Endothelial cell of umbilical vein (primary cell): ENCODE measurements around the gene TMEM108. TPM values are rescaled to one million over a fixed set of nuclear protein-coding genes. Genes with fewer than 3 reads are reported as not detected.

Experiments
- BruUV-seq: library from RNA; stranded (reverse); fragments of 400-500 nt; replicated peaks from 2 replicates; lab custom pipeline; 2021; lab: Mats Ljungman, UMichigan
- CTCF ChIA-PET: fragments of 300-600, 350-600 bp; sonication (Branson Sonifier 250); formaldehyde crosslinking; loops from one replicate; lab custom pipeline; 2021; ENCODE audit warnings: antibody characterized with exemption, inconsistent platforms; lab: Charles Lee
- POLR2A ChIA-PET: fragments of 300-600, 350-600 bp; sonication (Branson Sonifier 250); formaldehyde crosslinking; loops from one replicate; lab custom pipeline; 2021; ENCODE audit warnings: antibody characterized with exemption, inconsistent platforms; lab: Charles Lee
- DNase-seq: peaks from one replicate; pipeline ENCODE4 v3.0.0-alpha.2; 2011; ENCODE audit warnings: low read depth, low spot score
- FAIRE-seq: peaks from 2 replicates; lab custom pipeline; 2011; peaks lifted over from hg19 to GRCh38; lab: Jason Lieb, UNC
- H2AFZ ChIP-seq: 2 replicates; pipeline ENCODE4 v1.6.0; 2012; ENCODE audit warnings: low read depth, low read length, control low read depth, inconsistent platforms
- H3K27ac ChIP-seq: 2 replicates; pipeline ENCODE4 v1.5.1; 2011; ENCODE audit warnings: low read depth, mild to moderate bottlenecking, control low read depth, low read length, moderate library complexity; ENCODE audit not compliant: insufficient read depth
- H3K27me3 ChIP-seq, 2 experiments: 2 replicates each; pipeline versions ENCODE4 v1.6.0 to v1.6.1; 2011; ENCODE audit warnings: low read length in 2 of 2, mixed read lengths in 1 of 2; ENCODE audit not compliant: control insufficient read depth in 2 of 2, insufficient read depth in 2 of 2
- H3K36me3 ChIP-seq, 2 experiments: 2 replicates in 1 of 2; 3 replicates in 1 of 2; pipeline ENCODE4 v1.5.1; 2011; ENCODE audit warnings: low read length in 2 of 2, mild to moderate bottlenecking in 1 of 2, moderate library complexity in 1 of 2; ENCODE audit not compliant: control insufficient read depth in 2 of 2, insufficient read depth in 2 of 2; ENCODE audit errors: extremely low read depth in 1 of 2
- H3K4me1 ChIP-seq: 3 replicates; pipeline ENCODE4 v1.5.1; 2011; ENCODE audit warnings: mild to moderate bottlenecking, low read length; ENCODE audit not compliant: control insufficient read depth, insufficient read depth; ENCODE audit errors: extremely low read depth
- H3K4me2 ChIP-seq: 2 replicates; pipeline ENCODE4 v1.6.1; 2011; ENCODE audit warnings: low read length, control low read depth, mixed read lengths; ENCODE audit not compliant: insufficient read depth
- H3K4me3 ChIP-seq, 3 experiments: fragments of 200-600 bp in 1 of 3; sonication (generic), shearing (Covaris generic) in 1 of 3; replicated peaks in 1 of 3; 2 replicates each; pipeline ENCODE4 v1.5.1; 2011 to 2016; ENCODE audit warnings: control low read depth in 3 of 3, low read length in 3 of 3, mild to moderate bottlenecking in 2 of 3, inconsistent platforms in 1 of 3, low read depth in 1 of 3, moderate library complexity in 1 of 3; ENCODE audit not compliant: insufficient read depth in 1 of 3
- H3K79me2 ChIP-seq: 2 replicates; pipeline ENCODE4 v1.6.0; 2012; ENCODE audit warnings: low read length, inconsistent platforms; ENCODE audit not compliant: control insufficient read depth, insufficient read depth
- H3K9ac ChIP-seq: replicated peaks from 2 replicates; pipeline ENCODE3; 2011; ENCODE audit warnings: low read length, control low read depth; ENCODE audit not compliant: insufficient read depth; ENCODE audit errors: extremely low read depth
- H3K9me1 ChIP-seq: replicated peaks from 3 replicates; pipeline ENCODE4 v1.6.0; 2011; ENCODE audit warnings: mild to moderate bottlenecking, low read length; ENCODE audit not compliant: control insufficient read depth, insufficient read depth; ENCODE audit errors: extremely low read depth
- H3K9me3 ChIP-seq: replicated peaks from 2 replicates; pipeline ENCODE4 v1.5.1; 2012; ENCODE audit warnings: low read length, inconsistent platforms; ENCODE audit not compliant: control insufficient read depth, insufficient read depth
- H4K20me1 ChIP-seq: replicated peaks from 2 replicates; pipeline ENCODE3; 2011; ENCODE audit warnings: mild to moderate bottlenecking, low read length; ENCODE audit not compliant: control insufficient read depth, insufficient read depth; ENCODE audit errors: extremely low read depth
- CTCF ChIP-seq, 2 donors: IDR thresholded peaks; 1 replicate in 1 of 2; 2 replicates in 1 of 2; pipeline ENCODE4 v1.5.1; 2011; ENCODE audit warnings: low read length in 2 of 2, mild to moderate bottlenecking in 2 of 2, moderate library complexity in 2 of 2, control low read depth in 1 of 2, inconsistent platforms in 1 of 2, low read depth in 1 of 2; ENCODE audit not compliant: insufficient read depth in 1 of 2; ENCODE audit errors: extremely low read depth in 1 of 2
- EZH2 ChIP-seq: IDR thresholded peaks from 2 replicates; pipeline ENCODE4 v1.6.1; 2012; ENCODE audit warnings: borderline replicate concordance, low read depth, mild to moderate bottlenecking, moderate library complexity, low read length, inconsistent platforms; ENCODE audit not compliant: severe bottlenecking
- FOS ChIP-seq: IDR thresholded peaks from 2 replicates; pipeline ENCODE4 v1.6.1; 2011; ENCODE audit warnings: mild to moderate bottlenecking, low read length, moderate library complexity, borderline replicate concordance; ENCODE audit not compliant: insufficient read depth
- GATA2 ChIP-seq: IDR thresholded peaks from 2 replicates; pipeline ENCODE4 v1.7.0; 2011; ENCODE audit warnings: low read depth, mild to moderate bottlenecking, moderate library complexity, mixed read lengths, low read length; ENCODE audit not compliant: insufficient read length, insufficient read depth
- JUN ChIP-seq: IDR thresholded peaks from 2 replicates; pipeline ENCODE4 v1.6.1; 2011; ENCODE audit warnings: borderline replicate concordance, low read depth; ENCODE audit not compliant: insufficient read length, insufficient read depth
- MAX ChIP-seq: IDR thresholded peaks from 2 replicates; pipeline ENCODE4 v1.6.1; 2011; ENCODE audit not compliant: insufficient read depth, insufficient read length
- MYC ChIP-seq: IDR thresholded peaks from one replicate; pipeline ENCODE4 v1.6.1; 2011; ENCODE audit warnings: mild to moderate bottlenecking, low read depth, low read length
- POLR2A ChIP-seq: IDR thresholded peaks from 2 replicates; pipeline ENCODE4 v1.6.1; 2012; ENCODE audit warnings: low read depth, mild to moderate bottlenecking, control low read depth, low read length
- POLR2AphosphoS5 ChIP-seq: IDR thresholded peaks from 2 replicates; pipeline ENCODE4 v1.6.1; 2012; ENCODE audit warnings: low read depth, mild to moderate bottlenecking, control low read depth, low read length, moderate library complexity; ENCODE audit not compliant: insufficient read depth
- dilution Hi-C: fragments of 300-500 bp; cut with MboI; formaldehyde crosslinking; loops from one replicate; pipeline ENCODE4 v1.15.0; 2019; ENCODE audit warnings: low sequenced_read_pairs; ENCODE audit not compliant: extremely low pct_ligation_motif_present
- intact Hi-C: fragments of 100-400 bp; cut with micrococcal nuclease; formaldehyde crosslinking; loops from one replicate; pipeline ENCODE4 v1.10.0; 2022
- polyA plus RNA-seq, 4 experiments: library from polyadenylated mRNA; depleted of rRNA in 3 of 4; stranded (reverse) in 3 of 4; unstranded in 1 of 4; fragments of >200 nt; gene quantifications; 2 replicates each; pipeline versions ENCODE4 v1.2.1 to v1.2.3, GENCODE V29; 2011 to 2012; ENCODE audit warnings: missing spikeins in 1 of 4
- total RNA-seq: library from RNA; stranded (reverse); gene quantifications from 2 replicates; pipeline ENCODE4 v1.2.3, GENCODE V29; 2021

Gene TMEM108
- total and polyA plus RNA-seq, 2 donors (not counting 3 experiments of a cell fraction or from before 2014, with no cell fraction given): 0.40 to 1.1 TPM

- no peak for FAIRE-seq
- no TSS peak for BruUV-seq
- no peaks in the 10 kb centered on the region for H3K9me3 ChIP-seq
Observed at GRCh38 chr3:133328373-133328772, 290.2 kb downstream of the TMEM108 start.

More at GRCh38 chr3:133328373-133328772, 290.2 kb downstream of the TMEM108 start:
- Histone ChIP-seq H3K27me3 (peaks cover 3 to 7% of the 10 kb centered on the region in 2 experiments), H4K20me1 (no peaks in the 10 kb centered on the region), H2AFZ (no peak overlapping the region), H3K79me2 (no peaks in the 10 kb centered on the region), H3K4me3 (no peak overlapping the region), H3K36me3 (no peaks in the 10 kb centered on the region), H3K27ac (no peak overlapping the region), H3K9me1 (no peaks in the 10 kb centered on the region), H3K4me2 (no peak overlapping the region), H3K9ac (no peak overlapping the region), H3K4me1 (no peaks in the 10 kb centered on the region)
- intact Hi-C loops: no loop called here
- TF ChIP-seq MYC: no peak
- TF ChIP-seq EZH2: no peak
- no peak for TF ChIP-seq GATA2
- TF ChIP-seq JUN: no peak
- TF ChIP-seq MAX: no peak
- no peak for TF ChIP-seq POLR2AphosphoS5
- no peak for TF ChIP-seq FOS
- TF ChIP-seq CTCF (IDR thresholded peaks at IDR 0.05; ENCODE audit: extremely low read depth in 1 of 2, insufficient read depth in 1 of 2, low read depth in 1 of 2, low read length in 2 of 2): no peak
- TF ChIP-seq POLR2A: no peak
- ChIA-PET CTCF (no interaction called here), POLR2A (no interaction called here)
- DNase-seq: no peak
- dilution Hi-C loops: no loop called here
